Gastrocnemius medialis (tissue), 4 donors: ENCODE data around the gene LRMDA. TPM values are rescaled to one million over a fixed set of nuclear protein-coding genes. Genes with fewer than 3 reads are reported as not detected.

Source experiments
- ATAC-seq, 2 donors: fragments of 150-250 bp; one replicate each; pipeline ENCODE4 v1.9.1; 2016
- DNase-seq, 2 donors: peaks; one replicate each; pipeline ENCODE4 v3.0.0-alpha.2; 2019
- H3K27ac ChIP-seq, 4 donors: fragments of 200-600 bp; sonication (generic); 1 replicate in 1 of 4; 2 replicates in 3 of 4; pipeline ENCODE4 v1.5.1; 2016 to 2018; ENCODE audit warnings: mild to moderate bottlenecking in 2 of 4, moderate library complexity in 1 of 4
- H3K27me3 ChIP-seq, 3 donors: fragments of 200-600 bp; sonication (generic) in 2 of 3; 1 replicate in 1 of 3; 2 replicates in 2 of 3; pipeline versions ENCODE4 v1.5.1 to v1.6.0; 2016 to 2019; ENCODE audit warnings: mild to moderate bottlenecking in 1 of 3, moderate library complexity in 1 of 3
- H3K36me3 ChIP-seq, 2 donors: fragments of 200-600 bp; sonication (generic) in 1 of 2; one replicate each; pipeline ENCODE4 v1.5.1; 2017 to 2018
- H3K4me1 ChIP-seq, 2 donors: fragments of 200-600 bp; sonication (generic) in 1 of 2; one replicate each; pipeline ENCODE4 v1.5.1; 2016 to 2017; ENCODE audit warnings: mild to moderate bottlenecking in 2 of 2
- H3K4me3 ChIP-seq, 4 donors: fragments of 200-600 bp; sonication (generic) in 3 of 4; 1 replicate in 1 of 4; 2 replicates in 3 of 4; pipeline ENCODE4 v1.5.1; 2016 to 2019; ENCODE audit warnings: mild to moderate bottlenecking in 2 of 4
- H3K9me3 ChIP-seq, 3 donors: fragments of 200-600 bp; sonication (generic) in 2 of 3; 1 replicate in 1 of 3; 2 replicates in 2 of 3; pipeline ENCODE4 v1.5.1; 2016 to 2019
- POLR2A ChIP-seq, 2 donors: fragments of 450-650 bp; IDR thresholded peaks; one replicate each; pipeline ENCODE4 v1.6.1; 2017; ENCODE audit warnings: antibody characterized with exemption in 2 of 2, mild to moderate bottlenecking in 2 of 2, moderate library complexity in 2 of 2
- in situ Hi-C, 4 donors: fragments of 200-750 bp; cut with MboI; loops; one replicate each; pipeline versions ENCODE4 v1.15.0 to v1.8.0; 2017; ENCODE audit warnings: low sequenced_read_pairs in 4 of 4
- intact Hi-C: fragments of 100-400 bp; cut with DNase I; formaldehyde crosslinking; loops from one replicate; pipeline ENCODE4 v1.15.1; 2023; ENCODE audit warnings: low total_unique reads
- total RNA-seq, 4 donors: library from RNA; depleted of rRNA; stranded (reverse); fragments of >200 nt; gene quantifications; one replicate each; pipeline versions ENCODE4 v1.1.0 to v1.2.3, GENCODE V29; 2016
- TF ChIP-seq, protein P1 (sequence below), 5 experiments: fragments of 450-650 bp in 3 of 5; fragments of 200-600 bp in 2 of 5; sonication (generic) in 2 of 5; IDR thresholded peaks in 4 of 5; conservative IDR thresholded peaks in 1 of 5; 1 replicate in 4 of 5; 2 replicates in 1 of 5; pipeline ENCODE4 v1.5.1; 2016 to 2019; ENCODE audit warnings: antibody characterized with exemption in 5 of 5, mild to moderate bottlenecking in 3 of 5, moderate library complexity in 3 of 5

The LRMDA gene
- total RNA-seq, 4 donors from 2014 or later: 0.80 to 4.5 (median 1.4) TPM

DNA sequence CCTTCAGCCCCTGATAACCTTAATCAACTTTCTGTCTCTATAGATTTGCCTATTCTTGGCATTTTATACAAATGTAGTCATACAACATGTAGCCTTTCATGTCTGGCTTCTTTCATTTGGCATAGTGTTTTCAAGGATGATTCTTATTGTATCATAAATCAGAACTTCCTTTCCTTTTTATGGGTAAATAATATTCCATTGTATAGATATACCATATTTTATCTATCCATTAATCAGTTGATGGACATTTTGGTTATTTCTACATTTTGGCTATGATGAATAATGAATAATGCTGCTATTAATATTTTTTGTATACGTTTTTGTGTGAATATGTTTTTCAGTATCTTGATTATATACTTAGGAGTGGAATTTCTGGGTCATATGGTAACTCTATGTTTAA, 720.8 kb downstream of the LRMDA start:
- TF ChIP-seq POLR2A (IDR thresholded peaks at IDR 0.05): no peak
- TF ChIP-seq, protein P1, sequence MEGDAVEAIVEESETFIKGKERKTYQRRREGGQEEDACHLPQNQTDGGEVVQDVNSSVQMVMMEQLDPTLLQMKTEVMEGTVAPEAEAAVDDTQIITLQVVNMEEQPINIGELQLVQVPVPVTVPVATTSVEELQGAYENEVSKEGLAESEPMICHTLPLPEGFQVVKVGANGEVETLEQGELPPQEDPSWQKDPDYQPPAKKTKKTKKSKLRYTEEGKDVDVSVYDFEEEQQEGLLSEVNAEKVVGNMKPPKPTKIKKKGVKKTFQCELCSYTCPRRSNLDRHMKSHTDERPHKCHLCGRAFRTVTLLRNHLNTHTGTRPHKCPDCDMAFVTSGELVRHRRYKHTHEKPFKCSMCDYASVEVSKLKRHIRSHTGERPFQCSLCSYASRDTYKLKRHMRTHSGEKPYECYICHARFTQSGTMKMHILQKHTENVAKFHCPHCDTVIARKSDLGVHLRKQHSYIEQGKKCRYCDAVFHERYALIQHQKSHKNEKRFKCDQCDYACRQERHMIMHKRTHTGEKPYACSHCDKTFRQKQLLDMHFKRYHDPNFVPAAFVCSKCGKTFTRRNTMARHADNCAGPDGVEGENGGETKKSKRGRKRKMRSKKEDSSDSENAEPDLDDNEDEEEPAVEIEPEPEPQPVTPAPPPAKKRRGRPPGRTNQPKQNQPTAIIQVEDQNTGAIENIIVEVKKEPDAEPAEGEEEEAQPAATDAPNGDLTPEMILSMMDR (IDR thresholded peaks at IDR 0.05 in 4 of 5, conservative IDR thresholded peaks at IDR 0.05 in 1 of 5): no peak
- Histone ChIP-seq H3K27me3 (no peaks in the 10 kb centered on the region), H3K36me3 (no peaks in the 10 kb centered on the region), H3K4me1 (no peaks in the 10 kb centered on the region), H3K9me3 (peaks cover 0 to 7% (median 0%) of the 10 kb centered on the region in 3 donors), H3K4me3 (no peak overlapping the region), H3K27ac (no peak overlapping the region)
- intact Hi-C loops (no loop called here), in situ Hi-C loops (no loop called here)
- ATAC-seq: no peak
- DNase-seq: no peak

DNA sequence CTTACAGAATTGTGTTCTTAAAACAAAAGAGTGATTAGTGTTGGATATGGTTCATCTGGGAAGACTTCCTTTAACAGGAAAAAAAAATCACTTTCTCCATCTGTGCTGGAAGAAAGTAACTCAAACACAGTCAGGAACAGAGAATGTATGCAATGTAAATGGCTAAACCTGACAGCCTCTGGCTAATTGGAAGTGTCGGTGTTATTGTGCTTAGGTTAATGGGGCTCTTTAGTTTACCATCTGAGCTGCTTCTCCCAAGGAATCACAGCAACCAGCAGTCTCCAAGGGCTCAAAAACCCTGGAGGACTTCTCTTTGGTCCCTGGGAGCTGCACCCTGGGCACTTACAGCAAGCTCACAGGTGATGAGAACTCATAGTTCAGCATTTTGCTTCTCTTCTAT, 724.5 kb downstream of the LRMDA start:
- Histone ChIP-seq H3K36me3 (no peaks in the 10 kb centered on the region), H3K4me3 (no peak overlapping the region), H3K27ac (no peak overlapping the region), H3K27me3 (no peaks in the 10 kb centered on the region), H3K4me1 (no peaks in the 10 kb centered on the region), H3K9me3 (peaks cover 0 to 7% (median 0%) of the 10 kb centered on the region in 3 donors)
- intact Hi-C loops: no loop called here
- ATAC-seq (no peak), DNase-seq (no peak)
- no peak for TF ChIP-seq POLR2A (IDR thresholded peaks at IDR 0.05)
- TF ChIP-seq, protein P1 (IDR thresholded peaks at IDR 0.05 in 4 of 5, conservative IDR thresholded peaks at IDR 0.05 in 1 of 5): no peak
- in situ Hi-C loops: no loop called here

DNA sequence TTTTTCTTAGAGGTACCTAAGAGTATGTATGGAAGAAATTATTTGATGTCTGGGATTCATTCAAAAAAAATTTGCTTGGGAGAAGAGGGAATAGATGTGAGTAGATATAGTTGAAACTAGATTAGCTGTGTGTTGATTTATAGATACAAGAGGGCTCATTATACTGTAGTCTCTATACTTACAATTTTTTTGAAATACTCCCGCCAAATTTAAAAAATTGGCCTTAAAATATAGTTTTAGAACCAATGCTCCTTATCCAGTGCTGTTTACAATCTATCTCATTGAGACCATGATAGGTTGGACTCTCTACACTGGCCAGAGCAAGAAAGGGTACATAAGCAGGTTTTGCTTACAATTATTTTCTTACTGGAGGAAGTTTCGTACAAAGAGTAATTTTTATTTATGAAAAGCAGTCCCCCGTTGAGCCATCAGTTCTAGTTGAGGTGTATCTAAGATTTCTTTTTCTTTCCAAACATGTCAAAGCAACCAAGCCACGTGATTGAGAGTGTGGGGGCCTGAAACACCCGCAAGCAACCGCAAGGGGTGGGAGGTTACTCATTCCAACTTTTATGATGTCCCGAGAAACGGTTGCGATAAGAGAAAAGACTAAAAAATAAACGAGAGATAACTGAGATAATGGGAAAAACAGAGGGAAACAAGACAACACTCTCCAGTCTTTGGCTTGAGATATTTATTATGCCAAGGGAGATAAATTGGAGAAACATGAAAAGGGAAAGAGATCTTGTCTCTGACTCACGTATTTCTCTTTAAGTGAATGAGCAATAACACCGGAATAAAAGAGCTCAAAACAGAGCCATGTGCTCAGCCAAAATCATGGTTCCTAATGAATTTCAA, 729.2 kb downstream of the LRMDA start:
- Histone ChIP-seq H3K4me3 (no peak overlapping the region), H3K4me1 (no peaks in the 10 kb centered on the region), H3K9me3 (no peaks in the 10 kb centered on the region), H3K27ac (no peak overlapping the region), H3K36me3 (no peaks in the 10 kb centered on the region), H3K27me3 (no peaks in the 10 kb centered on the region)
- intact Hi-C loops (no loop called here), in situ Hi-C loops (no loop called here)
- DNase-seq: no peak
- TF ChIP-seq POLR2A (IDR thresholded peaks at IDR 0.05): no peak
- TF ChIP-seq, protein P1 (IDR thresholded peaks at IDR 0.05 in 4 of 5, conservative IDR thresholded peaks at IDR 0.05 in 1 of 5): no peak
- ATAC-seq: no peak

DNA sequence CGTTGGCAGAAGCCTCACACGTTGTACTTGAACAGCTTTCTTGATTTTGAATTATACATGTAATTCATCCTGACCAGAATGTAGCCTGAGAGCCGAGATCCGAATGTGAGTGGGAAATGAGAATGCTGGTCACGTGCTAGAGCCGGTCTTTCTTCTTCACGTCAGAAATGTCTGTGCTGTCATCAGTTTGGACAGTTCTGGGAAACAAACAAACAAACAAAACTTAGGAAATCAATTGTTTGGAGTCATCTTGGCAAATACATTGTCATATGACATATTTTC, 729.8 kb downstream of the LRMDA start:
- H3K4me1 ChIP-seq: no peaks in the 10 kb centered on the region
- H3K9me3 ChIP-seq: no peaks in the 10 kb centered on the region
- H3K27ac ChIP-seq: no peak overlapping the region
- no peak for DNase-seq
- H3K36me3 ChIP-seq: no peaks in the 10 kb centered on the region
- in situ Hi-C loops (no loop called here), intact Hi-C loops (no loop called here)
- TF ChIP-seq POLR2A (IDR thresholded peaks at IDR 0.05): no peak
- TF ChIP-seq, protein P1 (IDR thresholded peaks at IDR 0.05 in 4 of 5, conservative IDR thresholded peaks at IDR 0.05 in 1 of 5): no peak
- H3K4me3 ChIP-seq: no peak overlapping the region
- H3K27me3 ChIP-seq: no peaks in the 10 kb centered on the region
- no peak for ATAC-seq

DNA sequence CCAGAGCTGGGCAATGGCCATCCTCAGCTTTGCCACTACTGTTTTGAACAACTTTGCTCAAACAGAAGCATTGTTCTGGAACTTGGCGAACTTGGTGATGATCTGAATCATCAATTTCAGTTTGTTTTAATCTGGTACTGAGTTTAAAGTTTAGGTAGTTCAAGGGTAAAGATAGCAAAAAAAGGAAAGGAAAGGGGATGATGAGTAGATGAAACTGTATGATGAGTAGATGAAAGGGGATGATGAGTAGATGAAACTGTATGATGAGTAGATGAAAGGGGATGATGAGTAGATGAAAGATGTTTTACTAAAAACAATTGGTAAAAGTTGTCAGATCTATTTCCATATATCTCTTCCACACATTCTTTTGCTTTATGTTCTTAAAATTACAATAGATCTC, 737.0 kb downstream of the LRMDA start:
- H3K4me3 ChIP-seq: no peak overlapping the region
- intact Hi-C loops (no loop called here), in situ Hi-C loops (no loop called here)
- no peaks in the 10 kb centered on the region for H3K4me1 ChIP-seq
- no peak overlapping the region for H3K27ac ChIP-seq
- no peaks in the 10 kb centered on the region for H3K9me3 ChIP-seq
- no peak for TF ChIP-seq POLR2A (IDR thresholded peaks at IDR 0.05)
- TF ChIP-seq, protein P1 (IDR thresholded peaks at IDR 0.05 in 4 of 5, conservative IDR thresholded peaks at IDR 0.05 in 1 of 5): no peak
- ATAC-seq (no peak), DNase-seq (no peak)
- H3K27me3 ChIP-seq: no peaks in the 10 kb centered on the region
- H3K36me3 ChIP-seq: no peaks in the 10 kb centered on the region
